Erythroblast (primary cell): ENCODE results near the gene RPS6KA2.

Source experiments
- GATA1 ChIP-seq: IDR thresholded peaks from 2 replicates; pipeline ENCODE4 v1.6.1; 2011; ENCODE audit warnings: low read depth, mild to moderate bottlenecking, control low read depth, low read length, moderate library complexity
- POLR2A ChIP-seq: IDR thresholded peaks from 2 replicates; pipeline ENCODE4 v1.6.1; 2011; ENCODE audit warnings: mild to moderate bottlenecking, low read length

- TF ChIP-seq POLR2A = no peak
- TF ChIP-seq GATA1 = no peak
These were observed 82.8 kb downstream of the RPS6KA2 start for GRCh38 chr6:166544296-166544605.
